ENCODE measurements around the gene DARS1.
A peak's percentile ranks its signal among the peaks of the same experiment; 100 is the strongest.

GRCh38 chr2:135916207-135916606 is 69.2 kb downstream of the DARS1 start:
- TF ChIP-seq, protein P1, sequence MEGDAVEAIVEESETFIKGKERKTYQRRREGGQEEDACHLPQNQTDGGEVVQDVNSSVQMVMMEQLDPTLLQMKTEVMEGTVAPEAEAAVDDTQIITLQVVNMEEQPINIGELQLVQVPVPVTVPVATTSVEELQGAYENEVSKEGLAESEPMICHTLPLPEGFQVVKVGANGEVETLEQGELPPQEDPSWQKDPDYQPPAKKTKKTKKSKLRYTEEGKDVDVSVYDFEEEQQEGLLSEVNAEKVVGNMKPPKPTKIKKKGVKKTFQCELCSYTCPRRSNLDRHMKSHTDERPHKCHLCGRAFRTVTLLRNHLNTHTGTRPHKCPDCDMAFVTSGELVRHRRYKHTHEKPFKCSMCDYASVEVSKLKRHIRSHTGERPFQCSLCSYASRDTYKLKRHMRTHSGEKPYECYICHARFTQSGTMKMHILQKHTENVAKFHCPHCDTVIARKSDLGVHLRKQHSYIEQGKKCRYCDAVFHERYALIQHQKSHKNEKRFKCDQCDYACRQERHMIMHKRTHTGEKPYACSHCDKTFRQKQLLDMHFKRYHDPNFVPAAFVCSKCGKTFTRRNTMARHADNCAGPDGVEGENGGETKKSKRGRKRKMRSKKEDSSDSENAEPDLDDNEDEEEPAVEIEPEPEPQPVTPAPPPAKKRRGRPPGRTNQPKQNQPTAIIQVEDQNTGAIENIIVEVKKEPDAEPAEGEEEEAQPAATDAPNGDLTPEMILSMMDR (IDR thresholded peaks at IDR 0.05), result peak; percentile 25 to 48 (median 40)
- TF ChIP-seq EP300 (IDR thresholded peaks at IDR 0.05), result no peak
- TF ChIP-seq POLR2A (IDR thresholded peaks at IDR 0.05), result no peak

All from tibial nerve (tissue), 4 donors.